Measurements from ENCODE around the gene MYL12A.
A peak's percentile ranks its signal among the peaks of the same experiment; 100 is the strongest.

MYL12A gene

GRCh38 chr18:3233433-3234168 is 14.0 kb upstream of the MYL12A start:
- TF ChIP-seq CTCF (IDR thresholded peaks at IDR 0.05) = no peak

GRCh38 chr18:3234457-3234856 is 13.1 kb upstream of the MYL12A start:
- no peak for TF ChIP-seq CTCF (IDR thresholded peaks at IDR 0.05)

GRCh38 chr18:3235846-3236245 is 11.8 kb upstream of the MYL12A start:
- no peak for TF ChIP-seq CTCF (IDR thresholded peaks at IDR 0.05)

- no peak for TF ChIP-seq CTCF (IDR thresholded peaks at IDR 0.05)
Observed at GRCh38 chr18:3236470-3236869, 11.1 kb upstream of the MYL12A start.

GRCh38 chr18:3238742-3239141 is 8.9 kb upstream of the MYL12A start:
- TF ChIP-seq CTCF (IDR thresholded peaks at IDR 0.05) = no peak

- no peak for TF ChIP-seq CTCF (IDR thresholded peaks at IDR 0.05)
Observed at GRCh38 chr18:3245185-3245564, 2.4 kb upstream of the MYL12A start.

GRCh38 chr18:3245853-3246634 is 1.6 kb upstream of the MYL12A start:
- peak; percentile 95 for TF ChIP-seq CTCF (IDR thresholded peaks at IDR 0.05)

Measured in LNCAP (cell line).